ENCODE results near the gene ATP9A. TPM values are rescaled to one million over a fixed set of nuclear protein-coding genes. Genes with fewer than 3 reads are reported as not detected.

The ATP9A gene
- total RNA-seq, 2 donors from 2014 or later: 16.8 to 24.6 TPM

- Histone ChIP-seq H3K36me3 (replicated peaks in 1 of 2; ENCODE audit: insufficient read depth in 1 of 2, low read depth in 2 of 2) (no peaks in the 10 kb centered on the region), H3K4me3 (no peak overlapping the region), H3K27ac (no peak overlapping the region), H3K9me3 (no peaks in the 10 kb centered on the region), H3K27me3 (no peaks in the 10 kb centered on the region), H3K4me1 (no peaks in the 10 kb centered on the region)
- TF ChIP-seq POLR2A (IDR thresholded peaks at IDR 0.05) (no peak), CTCF (IDR thresholded peaks at IDR 0.05) (no peak)
- ATAC-seq (no peak), DNase-seq (no peak)
- 78 to 80% methylated on average over 11 of the region's 11 CpGs for WGBS, 2 donors
- intact Hi-C loops (cut with DNase I): no loop called here
These were observed 32.2 kb downstream of the ATP9A start for GRCh38 chr20:51735728-51736600.

- no peak overlapping the region for H3K4me3 ChIP-seq
- ATAC-seq (no peak), DNase-seq (no peak)
- H3K27me3 ChIP-seq: no peaks in the 10 kb centered on the region
- H3K4me1 ChIP-seq: no peaks in the 10 kb centered on the region
- intact Hi-C loops (cut with DNase I): no loop called here
- TF ChIP-seq CTCF (IDR thresholded peaks at IDR 0.05) (no peak), POLR2A (IDR thresholded peaks at IDR 0.05) (no peak)
- H3K36me3 ChIP-seq (replicated peaks in 1 of 2; ENCODE audit: insufficient read depth in 1 of 2, low read depth in 2 of 2): no peaks in the 10 kb centered on the region
- no peaks in the 10 kb centered on the region for H3K9me3 ChIP-seq
- no peak overlapping the region for H3K27ac ChIP-seq
- WGBS, 2 donors: 70 to 71% methylated on average over 11 to 13 of the region's 13 CpGs
These were observed 33.1 kb downstream of the ATP9A start for GRCh38 chr20:51734876-51735720.

- Histone ChIP-seq H3K27me3 (no peaks in the 10 kb centered on the region), H3K9me3 (no peaks in the 10 kb centered on the region), H3K4me1 (no peaks in the 10 kb centered on the region), H3K36me3 (replicated peaks in 1 of 2; ENCODE audit: insufficient read depth in 1 of 2, low read depth in 2 of 2) (no peaks in the 10 kb centered on the region), H3K27ac (no peak overlapping the region), H3K4me3 (no peak overlapping the region)
- ATAC-seq: no peak
- intact Hi-C loops (cut with DNase I): no loop called here
- WGBS, 2 donors: 86 to 95% methylated on average over 3 of the region's 3 CpGs
- no peak for DNase-seq
- TF ChIP-seq POLR2A (IDR thresholded peaks at IDR 0.05): no peak
- TF ChIP-seq CTCF (IDR thresholded peaks at IDR 0.05): no peak
These were observed 35.1 kb downstream of the ATP9A start for GRCh38 chr20:51733070-51733469.

- ATAC-seq: no peak
- no peaks in the 10 kb centered on the region for H3K36me3 ChIP-seq (replicated peaks in 1 of 2; ENCODE audit: insufficient read depth in 1 of 2, low read depth in 2 of 2)
- no peak for DNase-seq
- intact Hi-C loops (cut with DNase I): no loop called here
- no peaks in the 10 kb centered on the region for H3K4me1 ChIP-seq
- TF ChIP-seq CTCF (IDR thresholded peaks at IDR 0.05) (no peak), POLR2A (IDR thresholded peaks at IDR 0.05) (no peak)
- no peak overlapping the region for H3K4me3 ChIP-seq
- peak overlapping the region in 1 of 4 donors; percentile 37 for H3K27ac ChIP-seq
- WGBS, 2 donors: 75 to 79% methylated on average over 9 to 12 of the region's 12 CpGs
- H3K27me3 ChIP-seq: no peaks in the 10 kb centered on the region
- no peaks in the 10 kb centered on the region for H3K9me3 ChIP-seq
These were observed 35.9 kb downstream of the ATP9A start for GRCh38 chr20:51732096-51732791.

All from body of pancreas (tissue), 4 donors.